Thymus (tissue), 2 donors: ENCODE results near the gene B4GALT3. TPM values are rescaled to one million over a fixed set of nuclear protein-coding genes. Genes with fewer than 3 reads are reported as not detected.

Experiments used
- polyA plus RNA-seq: library from polyadenylated mRNA; stranded (reverse); fragments of 200-250 nt; gene quantifications from one replicate; pipeline ENCODE4 v1.2.3, GENCODE V29; 2013
- total RNA-seq: library from RNA; stranded (reverse); fragments of 120-200 nt; gene quantifications from one replicate; pipeline ENCODE4 v1.2.4, GENCODE V29; 2013
- donor health status: healthy.

B4GALT3 gene
- total and polyA plus RNA-seq, 2 donors = 14.3 to 32.0 TPM

Other genes with a start within 250 kb of the B4GALT3 start
- 0.38 TPM for gene ITLN2, start 222.7 kb downstream of the B4GALT3 start, total RNA-seq
- gene ITLN2, start 222.7 kb downstream of the B4GALT3 start, polyA plus RNA-seq = 2.1 TPM
- 28.3 TPM for gene F11R, start 156.4 kb downstream of the B4GALT3 start, total RNA-seq
- 43.0 TPM for gene F11R, start 156.4 kb downstream of the B4GALT3 start, polyA plus RNA-seq
- gene TSTD1, start 138.5 kb downstream of the B4GALT3 start, total RNA-seq = 73.0 TPM
- 149 TPM for gene TSTD1, start 138.5 kb downstream of the B4GALT3 start, polyA plus RNA-seq
- gene USF1, start 131.5 kb downstream of the B4GALT3 start, total RNA-seq = 81.8 TPM
- 148 TPM for gene USF1, start 131.5 kb downstream of the B4GALT3 start, polyA plus RNA-seq
- gene ARHGAP30, start 107.6 kb downstream of the B4GALT3 start, total RNA-seq = 65.7 TPM
- gene ARHGAP30, start 107.6 kb downstream of the B4GALT3 start, polyA plus RNA-seq = 40.8 TPM
- gene NECTIN4, start 87.9 kb downstream of the B4GALT3 start, total RNA-seq = 0.66 TPM
- gene NECTIN4, start 87.9 kb downstream of the B4GALT3 start, polyA plus RNA-seq = 4.7 TPM
- gene KLHDC9, start 79.1 kb downstream of the B4GALT3 start, total RNA-seq = 1.9 TPM
- 4.7 TPM for gene KLHDC9, start 79.1 kb downstream of the B4GALT3 start, polyA plus RNA-seq
- gene PFDN2, start 59.5 kb downstream of the B4GALT3 start, total RNA-seq = 48.2 TPM
- gene PFDN2, start 59.5 kb downstream of the B4GALT3 start, polyA plus RNA-seq = 152 TPM
- 28.0 TPM for gene NIT1, start 59.4 kb downstream of the B4GALT3 start, total RNA-seq
- gene NIT1, start 59.4 kb downstream of the B4GALT3 start, polyA plus RNA-seq = 61.4 TPM
- gene DEDD, start 44.8 kb downstream of the B4GALT3 start, total RNA-seq = 14.7 TPM
- 24.8 TPM for gene DEDD, start 44.8 kb downstream of the B4GALT3 start, polyA plus RNA-seq
- 93.5 TPM for gene UFC1, start 23.5 kb downstream of the B4GALT3 start, total RNA-seq
- gene UFC1, start 23.5 kb downstream of the B4GALT3 start, polyA plus RNA-seq = 118 TPM
- gene USP21, start 18.0 kb downstream of the B4GALT3 start, total RNA-seq = 10.0 TPM
- gene USP21, start 18.0 kb downstream of the B4GALT3 start, polyA plus RNA-seq = 23.4 TPM
- gene PPOX, start 11.1 kb downstream of the B4GALT3 start, total RNA-seq = 19.9 TPM
- gene PPOX, start 11.1 kb downstream of the B4GALT3 start, polyA plus RNA-seq = 50.4 TPM
- 0.61 TPM for gene ADAMTS4, start 21.5 kb upstream of the B4GALT3 start, total RNA-seq
- gene ADAMTS4, start 21.5 kb upstream of the B4GALT3 start, polyA plus RNA-seq = 3.0 TPM
- gene NDUFS2, start 24.9 kb upstream of the B4GALT3 start, total RNA-seq = 67.7 TPM
- 39.9 TPM for gene NDUFS2, start 24.9 kb upstream of the B4GALT3 start, polyA plus RNA-seq
- gene FCER1G, start 37.8 kb upstream of the B4GALT3 start, total RNA-seq = 24.0 TPM
- 262 TPM for gene FCER1G, start 37.8 kb upstream of the B4GALT3 start, polyA plus RNA-seq
- 1.7 TPM for gene APOA2, start 46.1 kb upstream of the B4GALT3 start, total RNA-seq
- 4.9 TPM for gene APOA2, start 46.1 kb upstream of the B4GALT3 start, polyA plus RNA-seq
- gene TOMM40L, start 48.6 kb upstream of the B4GALT3 start, total RNA-seq = 9.6 TPM
- gene TOMM40L, start 48.6 kb upstream of the B4GALT3 start, polyA plus RNA-seq = 9.1 TPM
- gene NR1I3, start 60.7 kb upstream of the B4GALT3 start, total RNA-seq = not detected
- 0.14 TPM for gene NR1I3, start 60.7 kb upstream of the B4GALT3 start, polyA plus RNA-seq
- 2.4 TPM for gene PCP4L1, start 81.2 kb upstream of the B4GALT3 start, total RNA-seq
- 8.9 TPM for gene PCP4L1, start 81.2 kb upstream of the B4GALT3 start, polyA plus RNA-seq
- 3.6 TPM for gene MPZ, start 132.5 kb upstream of the B4GALT3 start, total RNA-seq
- 4.5 TPM for gene MPZ, start 132.5 kb upstream of the B4GALT3 start, polyA plus RNA-seq
- 19.8 TPM for gene SDHC, start 136.9 kb upstream of the B4GALT3 start, total RNA-seq
- gene SDHC, start 136.9 kb upstream of the B4GALT3 start, polyA plus RNA-seq = 93.5 TPM
- 0.09 TPM for gene CFAP126, start 190.4 kb upstream of the B4GALT3 start, total RNA-seq
- 1.0 TPM for gene CFAP126, start 190.4 kb upstream of the B4GALT3 start, polyA plus RNA-seq